SKM-1 (cell line): Measurements from ENCODE around the gene SLC43A1.

Experiments
- DNase-seq: peaks from one replicate; lab custom pipeline; 2025; ENCODE audit not compliant: unreplicated experiment; lab: John Stamatoyannopoulos, UW

The SLC43A1 gene

GRCh38 chr11:57479911-57480310, 35.6 kb downstream of the SLC43A1 start:
- DNase-seq = no peak

DNA sequence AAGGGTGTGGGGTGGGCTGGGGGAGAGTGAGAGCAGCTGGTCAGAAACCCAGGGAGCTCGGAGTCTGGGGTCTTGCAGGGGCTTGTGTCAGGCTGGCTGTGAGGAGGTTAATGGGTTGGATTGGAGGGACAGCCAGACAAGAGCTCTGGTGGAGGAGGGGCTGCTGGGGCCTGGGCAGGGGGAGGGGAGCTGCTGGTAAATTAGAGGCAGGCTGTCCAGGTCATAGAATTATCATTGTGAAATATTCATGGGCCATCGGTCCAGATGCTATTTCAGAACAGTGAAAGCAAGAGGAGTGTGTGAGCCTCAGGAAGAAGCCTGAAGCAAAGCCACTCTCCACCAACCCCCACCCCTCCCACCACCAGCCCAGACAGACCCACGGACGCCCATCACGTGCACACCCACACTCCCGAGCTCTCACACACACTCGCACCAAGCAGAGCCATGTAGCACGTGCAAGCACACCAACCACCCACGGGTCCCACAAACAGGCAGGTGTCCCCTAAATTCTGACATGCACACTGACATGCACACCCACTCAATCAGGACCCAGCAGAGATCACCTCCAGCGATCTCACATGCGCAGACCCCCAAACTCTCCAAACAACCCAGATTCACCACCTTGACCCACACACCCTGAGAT, 36.4 kb downstream of the SLC43A1 start:
- no peak for DNase-seq

DNA sequence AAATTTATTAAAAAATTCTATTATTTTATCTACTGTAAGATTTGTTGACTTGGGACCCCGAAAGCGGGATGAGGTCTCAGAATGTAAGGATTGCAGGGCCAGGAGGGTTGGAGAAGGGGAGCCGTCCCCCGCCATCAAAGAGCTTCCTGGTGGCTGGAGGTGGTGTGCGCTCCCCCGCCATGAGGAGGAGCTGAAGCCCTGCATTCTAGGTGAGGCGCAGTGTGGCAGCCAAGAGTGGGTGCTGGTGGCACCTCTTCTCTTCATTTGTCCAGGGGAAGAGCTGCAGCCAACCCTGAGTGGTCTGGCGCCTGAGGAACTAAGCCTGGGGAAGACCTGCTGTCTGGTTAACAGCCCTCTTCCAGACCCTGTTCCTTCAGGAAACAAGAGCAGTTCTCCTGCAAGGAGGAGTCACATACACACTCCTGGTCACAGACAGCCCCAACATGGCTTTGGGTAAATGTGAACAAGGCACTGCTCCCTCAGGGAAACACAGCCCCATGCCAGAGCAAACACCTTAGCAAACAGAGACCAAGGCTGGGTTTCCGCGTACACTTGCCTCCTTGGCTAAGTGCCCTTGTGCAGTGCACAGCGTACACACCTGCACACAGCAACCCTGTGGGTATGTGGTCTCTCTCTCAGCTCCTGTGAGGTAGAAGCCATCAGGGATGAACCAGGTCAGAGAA, 37.9 kb downstream of the SLC43A1 start:
- DNase-seq = no peak

DNA sequence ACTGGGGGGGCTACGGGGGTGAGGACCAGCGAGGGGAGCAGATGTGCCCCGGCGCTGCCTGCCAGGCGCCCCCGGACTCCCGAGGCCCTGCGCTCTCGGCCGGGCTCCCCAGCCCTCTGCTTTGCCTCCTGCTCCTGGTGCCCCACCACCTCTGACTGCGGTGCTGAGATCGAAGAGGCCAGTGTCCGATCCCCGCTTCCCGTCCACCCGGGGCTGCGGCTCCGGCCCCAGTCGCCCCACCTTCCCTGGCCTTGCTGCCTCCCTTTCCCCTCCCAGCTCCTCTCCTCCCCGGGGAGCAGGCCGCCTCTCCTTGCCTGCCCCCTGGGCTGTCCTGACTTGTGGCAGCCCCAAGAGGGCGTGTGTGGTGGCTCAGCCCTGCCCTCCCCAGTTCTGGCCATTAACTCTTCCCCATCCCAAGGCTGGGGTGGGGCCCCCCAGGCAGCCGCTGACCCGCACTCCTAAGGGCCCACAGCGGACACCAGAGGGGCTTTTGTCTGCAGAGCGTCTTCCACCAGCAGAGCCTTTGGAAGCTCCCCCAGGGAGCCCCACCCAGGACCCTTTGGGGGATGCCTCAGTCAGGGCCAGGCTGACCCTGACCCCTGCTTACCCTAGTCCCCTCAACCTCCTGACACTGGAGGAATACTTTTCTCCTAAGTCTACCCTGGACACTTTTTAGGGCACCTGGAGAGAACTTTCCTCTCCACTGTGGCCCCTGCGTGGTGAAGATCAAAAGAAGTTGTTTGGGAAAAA, 38.6 kb downstream of the SLC43A1 start:
- DNase-seq = no peak

DNA sequence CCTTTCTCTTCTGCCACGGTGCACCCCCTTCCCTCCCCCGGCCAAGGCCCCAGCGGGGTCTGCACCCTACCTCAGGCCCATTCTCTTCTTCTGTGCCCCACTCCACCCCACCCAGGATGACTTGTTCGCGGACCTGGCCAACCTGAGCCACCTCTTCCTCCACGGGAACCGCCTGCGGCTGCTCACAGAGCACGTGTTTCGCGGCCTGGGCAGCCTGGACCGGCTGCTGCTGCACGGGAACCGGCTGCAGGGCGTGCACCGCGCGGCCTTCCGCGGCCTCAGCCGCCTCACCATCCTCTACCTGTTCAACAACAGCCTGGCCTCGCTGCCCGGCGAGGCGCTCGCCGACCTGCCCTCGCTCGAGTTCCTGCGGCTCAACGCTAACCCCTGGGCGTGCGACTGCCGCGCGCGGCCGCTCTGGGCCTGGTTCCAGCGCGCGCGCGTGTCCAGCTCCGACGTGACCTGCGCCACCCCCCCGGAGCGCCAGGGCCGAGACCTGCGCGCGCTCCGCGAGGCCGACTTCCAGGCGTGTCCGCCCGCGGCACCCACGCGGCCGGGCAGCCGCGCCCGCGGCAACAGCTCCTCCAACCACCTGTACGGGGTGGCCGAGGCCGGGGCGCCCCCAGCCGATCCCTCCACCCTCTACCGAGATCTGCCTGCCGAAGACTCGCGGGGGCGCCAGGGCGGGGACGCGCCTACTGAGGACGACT, 39.3 kb downstream of the SLC43A1 start:
- DNase-seq = no peak

DNA sequence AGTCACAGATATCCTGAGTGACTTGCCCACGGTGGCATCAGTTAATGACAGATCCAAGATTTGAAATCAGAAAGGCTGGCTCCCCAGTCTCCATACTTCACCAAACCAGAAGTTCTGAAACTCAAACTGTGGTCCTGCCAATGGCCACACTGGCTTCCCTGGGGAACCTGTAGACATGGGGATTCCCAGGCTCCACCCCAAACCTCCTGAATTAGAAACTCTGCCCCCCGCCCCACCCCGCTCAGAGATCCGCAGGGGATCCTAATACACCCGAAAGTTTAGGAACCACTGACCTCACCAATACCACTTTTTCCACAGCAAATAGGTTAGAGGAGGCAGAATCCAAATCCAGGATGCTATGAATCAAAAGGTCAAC, 39.8 kb downstream of the SLC43A1 start:
- no peak for DNase-seq

DNA sequence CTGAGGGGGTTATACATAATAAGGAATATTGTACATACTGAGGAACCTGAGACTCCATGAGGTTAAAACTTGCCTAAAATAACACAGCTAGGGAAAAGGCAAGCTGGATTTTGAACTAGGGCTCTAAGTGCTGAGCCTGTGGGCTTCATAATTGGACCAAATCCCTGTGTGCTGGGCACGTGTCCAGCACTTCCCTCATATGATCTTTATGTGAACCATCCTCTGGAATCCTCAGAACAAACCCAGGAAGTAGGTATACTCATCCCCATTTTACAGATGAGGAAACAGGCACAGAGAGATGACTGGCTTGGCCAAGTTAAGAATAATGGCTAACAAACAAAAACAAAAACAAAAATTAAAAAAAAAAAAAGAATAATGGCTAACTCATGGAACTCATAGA, 40.3 kb downstream of the SLC43A1 start:
- DNase-seq = no peak

GRCh38 chr11:57474803-57475115, 40.7 kb downstream of the SLC43A1 start:
- no peak for DNase-seq

DNA sequence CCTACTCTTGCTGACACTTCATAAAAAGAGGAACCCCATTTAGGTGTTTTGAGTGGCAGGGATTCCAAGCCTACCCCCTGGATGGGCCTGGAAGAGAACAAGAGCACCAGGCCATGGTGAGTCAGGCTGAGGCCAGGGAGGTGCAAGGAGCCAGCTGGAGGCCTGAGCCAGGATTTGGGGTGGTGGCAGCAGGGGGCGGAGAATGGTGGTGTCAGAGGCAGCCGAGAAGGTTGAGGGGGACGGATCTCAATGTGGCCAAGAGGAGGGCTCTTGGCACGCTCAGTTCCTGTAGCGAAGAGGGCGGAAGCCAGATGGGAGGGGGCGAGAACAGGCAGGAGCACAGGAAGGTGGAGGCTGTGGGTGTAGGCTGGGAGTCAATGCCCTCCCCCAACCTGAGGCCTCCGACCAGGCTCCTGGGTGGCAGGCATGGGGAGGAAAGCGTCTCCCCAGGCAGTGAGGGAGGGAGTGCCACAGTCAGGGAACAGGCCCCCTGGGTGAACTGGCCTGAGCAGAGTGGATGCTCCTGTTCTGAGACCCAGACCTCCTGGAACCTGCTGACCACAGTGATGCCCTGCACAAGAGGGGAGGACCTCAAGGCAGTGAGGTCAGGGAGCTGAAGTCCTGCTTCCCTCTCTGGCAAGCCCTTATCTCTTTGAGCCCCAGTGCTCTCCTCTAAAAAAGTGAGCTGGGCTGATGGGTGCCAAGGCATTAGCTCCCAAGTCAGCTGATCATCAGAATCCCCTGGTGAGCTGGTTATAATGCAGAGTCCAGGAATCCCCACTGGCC, 41.3 kb downstream of the SLC43A1 start:
- no peak for DNase-seq

GRCh38 chr11:57473285-57473841, 42.1 kb downstream of the SLC43A1 start:
- DNase-seq = no peak

DNA sequence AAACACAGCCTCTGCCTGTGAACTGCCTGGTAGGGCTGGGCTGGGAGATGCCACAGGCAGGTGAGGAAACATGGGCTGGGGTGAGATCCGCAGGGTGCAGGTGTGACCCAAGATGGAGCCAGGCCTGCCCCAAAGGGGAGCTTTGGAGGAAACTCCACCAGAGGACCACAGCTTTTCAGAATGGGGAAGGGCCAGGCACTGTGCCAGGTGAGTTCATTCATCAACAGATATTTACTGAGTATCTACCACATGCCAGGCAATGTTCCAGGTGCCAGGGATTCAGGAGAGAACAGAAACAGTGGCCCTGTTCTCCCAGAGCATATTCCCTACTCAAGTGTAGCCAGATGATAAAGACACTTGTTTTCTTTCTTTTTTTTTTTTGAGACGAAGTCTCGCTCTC, 44.0 kb downstream of the SLC43A1 start:
- DNase-seq = no peak

- no peak for DNase-seq
Observed at GRCh38 chr11:57469268-57469667, 46.2 kb downstream of the SLC43A1 start.

GRCh38 chr11:57468276-57468675, 47.2 kb downstream of the SLC43A1 start:
- no peak for DNase-seq

DNA sequence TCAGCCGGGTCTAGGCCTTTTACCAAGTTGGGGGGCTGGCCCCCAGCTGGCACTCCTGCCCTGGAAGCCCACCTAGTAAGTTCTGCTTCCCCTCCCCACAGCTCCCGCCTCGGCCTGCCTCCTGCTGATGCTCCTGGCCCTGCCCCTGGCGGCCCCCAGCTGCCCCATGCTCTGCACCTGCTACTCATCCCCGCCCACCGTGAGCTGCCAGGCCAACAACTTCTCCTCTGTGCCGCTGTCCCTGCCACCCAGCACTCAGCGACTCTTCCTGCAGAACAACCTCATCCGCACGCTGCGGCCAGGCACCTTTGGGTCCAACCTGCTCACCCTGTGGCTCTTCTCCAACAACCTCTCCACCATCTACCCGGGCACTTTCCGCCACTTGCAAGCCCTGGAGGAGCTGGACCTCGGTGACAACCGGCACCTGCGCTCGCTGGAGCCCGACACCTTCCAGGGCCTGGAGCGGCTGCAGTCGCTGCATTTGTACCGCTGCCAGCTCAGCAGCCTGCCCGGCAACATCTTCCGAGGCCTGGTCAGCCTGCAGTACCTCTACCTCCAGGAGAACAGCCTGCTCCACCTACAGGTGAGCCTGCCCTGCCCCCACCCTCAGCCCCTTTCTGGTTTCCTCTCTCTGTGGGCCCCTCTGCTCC, 47.9 kb downstream of the SLC43A1 start:
- no peak for DNase-seq

DNA sequence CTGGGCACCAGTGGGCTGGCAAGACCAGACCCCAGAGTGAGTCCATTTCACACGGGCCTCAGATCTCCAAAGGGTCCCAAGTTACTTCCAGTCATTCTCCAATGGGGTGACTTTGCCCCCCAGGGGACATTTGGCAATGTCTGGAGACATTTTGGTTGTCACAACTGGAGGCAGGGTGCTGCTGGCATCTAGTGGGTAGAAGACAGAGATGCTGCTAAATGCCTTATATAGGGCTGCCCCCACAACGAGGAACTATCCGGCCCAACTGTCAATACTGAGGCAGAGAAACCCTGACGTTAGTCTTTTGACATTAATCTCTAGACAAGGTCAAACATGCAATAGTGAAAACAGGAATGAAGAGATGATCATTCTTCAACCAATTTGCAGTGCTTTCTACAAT, 48.8 kb downstream of the SLC43A1 start:
- DNase-seq = no peak

GRCh38 chr11:57464539-57465181, 50.8 kb downstream of the SLC43A1 start:
- no peak for DNase-seq

- no peak for DNase-seq
Observed at GRCh38 chr11:57463671-57464538, 51.6 kb downstream of the SLC43A1 start.

- no peak for DNase-seq
Observed at GRCh38 chr11:57462597-57462996, 52.9 kb downstream of the SLC43A1 start.
